HEK293 (cell line): ENCODE measurements around the gene FAM47C.
"Not testable (repeated sequence)": the region's sequence is repeated elsewhere in the genome, so short reads cannot be mapped to it uniquely, and the experiment has no call there.

ENCODE experiments used
- RBAK ChIP-seq: fragments of 450-650 bp; formaldehyde crosslinking; IDR thresholded peaks from 2 replicates; pipeline ENCODE4 v1.5.1; 2016; ENCODE audit warnings: missing biosample characterization, missing genetic modification characterization
- ZNF777 ChIP-seq: fragments of 450-650 bp; formaldehyde crosslinking; IDR thresholded peaks from 2 replicates; pipeline ENCODE4 v1.5.1; 2017; ENCODE audit warnings: missing biosample characterization, missing genetic modification characterization, borderline replicate concordance
- TF ChIP-seq, protein P1 (sequence below): fragments of 450-650 bp; formaldehyde crosslinking; IDR thresholded peaks from 2 replicates; pipeline ENCODE4 v1.5.1; 2016; ENCODE audit warnings: missing biosample characterization, missing genetic modification characterization
- TF ChIP-seq, protein P2 (sequence below): fragments of 450-650 bp; formaldehyde crosslinking; IDR thresholded peaks from 2 replicates; pipeline ENCODE4 v1.5.1; 2016; ENCODE audit warnings: missing biosample characterization, missing genetic modification characterization

DNA sequence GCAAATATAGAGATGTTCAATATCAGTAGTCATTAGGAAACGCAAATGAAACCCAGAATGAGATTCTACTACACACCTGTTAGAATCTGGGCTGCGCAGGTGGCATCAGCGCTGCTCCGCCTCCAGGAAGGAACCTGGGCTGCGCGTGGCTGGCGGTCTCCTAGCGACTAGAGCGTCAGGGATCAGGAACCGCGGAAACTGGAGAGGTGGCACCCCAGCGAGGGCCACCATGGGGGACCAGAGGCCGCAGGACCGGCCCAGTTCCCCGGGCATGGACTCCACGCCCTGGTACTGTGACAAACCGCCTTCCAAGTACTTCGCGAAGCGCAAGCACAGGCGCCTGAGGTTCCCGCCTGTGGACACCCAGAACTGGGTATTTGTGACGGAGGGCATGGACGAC is at the start of gene FAM47C:
- TF ChIP-seq, protein P1, sequence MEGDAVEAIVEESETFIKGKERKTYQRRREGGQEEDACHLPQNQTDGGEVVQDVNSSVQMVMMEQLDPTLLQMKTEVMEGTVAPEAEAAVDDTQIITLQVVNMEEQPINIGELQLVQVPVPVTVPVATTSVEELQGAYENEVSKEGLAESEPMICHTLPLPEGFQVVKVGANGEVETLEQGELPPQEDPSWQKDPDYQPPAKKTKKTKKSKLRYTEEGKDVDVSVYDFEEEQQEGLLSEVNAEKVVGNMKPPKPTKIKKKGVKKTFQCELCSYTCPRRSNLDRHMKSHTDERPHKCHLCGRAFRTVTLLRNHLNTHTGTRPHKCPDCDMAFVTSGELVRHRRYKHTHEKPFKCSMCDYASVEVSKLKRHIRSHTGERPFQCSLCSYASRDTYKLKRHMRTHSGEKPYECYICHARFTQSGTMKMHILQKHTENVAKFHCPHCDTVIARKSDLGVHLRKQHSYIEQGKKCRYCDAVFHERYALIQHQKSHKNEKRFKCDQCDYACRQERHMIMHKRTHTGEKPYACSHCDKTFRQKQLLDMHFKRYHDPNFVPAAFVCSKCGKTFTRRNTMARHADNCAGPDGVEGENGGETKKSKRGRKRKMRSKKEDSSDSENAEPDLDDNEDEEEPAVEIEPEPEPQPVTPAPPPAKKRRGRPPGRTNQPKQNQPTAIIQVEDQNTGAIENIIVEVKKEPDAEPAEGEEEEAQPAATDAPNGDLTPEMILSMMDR (tag by site-specific recombination), result not testable (repeated sequence)
- TF ChIP-seq ZNF777, RBAK (tag by site-specific recombination): not testable (repeated sequence)
- TF ChIP-seq, protein P2, sequence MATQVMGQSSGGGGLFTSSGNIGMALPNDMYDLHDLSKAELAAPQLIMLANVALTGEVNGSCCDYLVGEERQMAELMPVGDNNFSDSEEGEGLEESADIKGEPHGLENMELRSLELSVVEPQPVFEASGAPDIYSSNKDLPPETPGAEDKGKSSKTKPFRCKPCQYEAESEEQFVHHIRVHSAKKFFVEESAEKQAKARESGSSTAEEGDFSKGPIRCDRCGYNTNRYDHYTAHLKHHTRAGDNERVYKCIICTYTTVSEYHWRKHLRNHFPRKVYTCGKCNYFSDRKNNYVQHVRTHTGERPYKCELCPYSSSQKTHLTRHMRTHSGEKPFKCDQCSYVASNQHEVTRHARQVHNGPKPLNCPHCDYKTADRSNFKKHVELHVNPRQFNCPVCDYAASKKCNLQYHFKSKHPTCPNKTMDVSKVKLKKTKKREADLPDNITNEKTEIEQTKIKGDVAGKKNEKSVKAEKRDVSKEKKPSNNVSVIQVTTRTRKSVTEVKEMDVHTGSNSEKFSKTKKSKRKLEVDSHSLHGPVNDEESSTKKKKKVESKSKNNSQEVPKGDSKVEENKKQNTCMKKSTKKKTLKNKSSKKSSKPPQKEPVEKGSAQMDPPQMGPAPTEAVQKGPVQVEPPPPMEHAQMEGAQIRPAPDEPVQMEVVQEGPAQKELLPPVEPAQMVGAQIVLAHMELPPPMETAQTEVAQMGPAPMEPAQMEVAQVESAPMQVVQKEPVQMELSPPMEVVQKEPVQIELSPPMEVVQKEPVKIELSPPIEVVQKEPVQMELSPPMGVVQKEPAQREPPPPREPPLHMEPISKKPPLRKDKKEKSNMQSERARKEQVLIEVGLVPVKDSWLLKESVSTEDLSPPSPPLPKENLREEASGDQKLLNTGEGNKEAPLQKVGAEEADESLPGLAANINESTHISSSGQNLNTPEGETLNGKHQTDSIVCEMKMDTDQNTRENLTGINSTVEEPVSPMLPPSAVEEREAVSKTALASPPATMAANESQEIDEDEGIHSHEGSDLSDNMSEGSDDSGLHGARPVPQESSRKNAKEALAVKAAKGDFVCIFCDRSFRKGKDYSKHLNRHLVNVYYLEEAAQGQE, result not testable (repeated sequence)
